ENCODE measurements around the gene GALNT10. TPM values are rescaled to one million over a fixed set of nuclear protein-coding genes. Genes with fewer than 3 reads are reported as not detected.
A peak's percentile ranks its signal among the peaks of the same experiment; 100 is the strongest.

GALNT10 gene
- total and polyA plus RNA-seq, 2 of the 4 experiments (the other 2 are of a cell fraction) = 46.2 to 67.0 TPM

DNA sequence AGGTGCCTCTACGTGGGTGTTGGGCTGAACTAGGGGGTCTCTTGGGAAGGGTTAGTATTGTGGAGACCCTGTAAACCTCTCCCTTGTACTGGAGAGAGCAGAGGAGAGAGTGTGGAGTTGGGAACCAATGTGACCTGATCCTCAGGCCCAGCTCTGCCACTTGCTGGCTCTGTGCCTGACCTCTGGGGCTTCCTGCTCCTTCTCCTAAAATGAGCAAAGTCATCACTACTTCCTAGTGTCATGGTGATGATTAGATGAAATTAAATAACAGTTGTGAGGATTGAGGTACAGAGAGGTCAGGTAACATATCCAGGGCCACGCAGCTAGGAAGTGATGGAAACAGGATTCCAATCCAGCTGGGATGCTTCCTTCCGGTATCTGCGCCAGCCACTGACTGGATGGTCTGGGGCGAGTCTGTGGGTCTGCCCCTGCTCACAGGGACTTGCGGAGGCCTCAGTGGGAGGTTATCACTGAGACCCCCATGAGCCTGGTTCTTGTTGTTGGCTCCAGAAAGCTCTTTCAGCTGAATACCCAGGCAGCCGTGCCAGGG lies 9.2 kb downstream of the GALNT10 start:
- CTCF ChIA-PET = interaction anchor here (1.1 kb wide), 1 partner anchor 206 kb away, joined by 4 read pairs; no protein-coding TSS in a partner anchor
- Histone ChIP-seq H2AFZ (replicated peaks; ENCODE audit: low read length, poor library complexity) (no peak overlapping the region), H3K4me3 (ENCODE audit: insufficient read depth, low read depth, low read length) (no peak overlapping the region), H4K5ac (ENCODE audit: low read depth, low read length) (peak overlapping the region; percentile 40), H4K91ac (ENCODE audit: insufficient read depth, low read depth, low read length) (peak overlapping the region; percentile 82), H4K20me1 (ENCODE audit: insufficient read depth, low read length) (no peaks in the 10 kb centered on the region; the same call in 1 of the 2 replicates), H3K4me1 (ENCODE audit: control insufficient read depth, insufficient read depth, low read length) (peaks cover 31% of the 10 kb centered on the region), H2AK5ac (ENCODE audit: low read depth, low read length) (peak overlapping the region; percentile 95), H3K9ac (ENCODE audit: low read depth, low read length) (no peak overlapping the region), H2BK20ac (ENCODE audit: low read depth, low read length) (peak overlapping the region; percentile 95), H3K23ac (ENCODE audit: low read depth, low read length) (peak overlapping the region; percentile 84), H4K8ac (ENCODE audit: low read depth in 2 of 2, low read length in 2 of 2) (peak overlapping the region; percentile 46 to 76; a peak in 3 of 4 replicates), H2BK120ac (ENCODE audit: low read depth, low read length) (peak overlapping the region; percentile 96), H3K18ac (ENCODE audit: low read depth, low read length) (peak overlapping the region; percentile 36), H3K9me3 (ENCODE audit: control insufficient read depth, insufficient read depth, low read length) (no peaks in the 10 kb centered on the region), H2BK5ac (ENCODE audit: low read depth, low read length, poor library complexity, severe bottlenecking) (peak overlapping the region; percentile 77), H3K56ac (ENCODE audit: extremely low read depth, insufficient read depth, low read length) (peak overlapping the region; percentile 86; the same call in 1 of the 2 replicates), H3K27me3 (ENCODE audit: control insufficient read depth, insufficient read depth, low read length) (no peaks in the 10 kb centered on the region), H3K79me1 (ENCODE audit: low read depth in 1 of 2, low read length in 2 of 2) (peaks cover 25 to 86% of the 10 kb centered on the region in 2 experiments), H3K9me1 (ENCODE audit: insufficient read depth, low read length) (peaks cover 39% of the 10 kb centered on the region), H3K4ac (ENCODE audit: low read depth, low read length) (peak overlapping the region; percentile 96), H3K4me2 (ENCODE audit: low read depth, low read length) (no peak overlapping the region), H2BK15ac (ENCODE audit: low read depth, low read length) (peak overlapping the region; percentile 59; the same call in 2 of the 3 replicates), H3K36me3 (ENCODE audit: control insufficient read depth, insufficient read depth, low read length) (peaks cover 2% of the 10 kb centered on the region; the same call in 1 of the 2 replicates), H3K14ac (replicated peaks; ENCODE audit: low read depth, low read length) (peak overlapping the region; percentile 88), H2AK9ac (replicated peaks; ENCODE audit: low read depth, low read length, poor library complexity) (peak overlapping the region; percentile 18), H3K27ac (ENCODE audit: insufficient read depth, low read length) (peak overlapping the region; percentile 71)
- dilution Hi-C loops (cut with HindIII; ENCODE audit: low sequenced_read_pairs, unreplicated experiment) (no loop called here), intact Hi-C loops (cut with micrococcal nuclease) (loop anchor here (2.0 kb wide), 1 partner anchor 77 kb away; no protein-coding TSS in a partner anchor), in situ Hi-C loops (cut with MboI; ENCODE audit: low sequenced_read_pairs) (no loop called here)
- POLR2A ChIA-PET (ENCODE audit: unreplicated experiment) = no interaction called here
- no peak for DNase-seq
- no peak for TF ChIP-seq MAFK (IDR thresholded peaks at IDR 0.05; ENCODE audit: low read depth, low read length)
- TF ChIP-seq RAD21 (IDR thresholded peaks at IDR 0.05; ENCODE audit: low read length) = no peak
- no peak for TF ChIP-seq CHD1 (IDR thresholded peaks at IDR 0.05; ENCODE audit: low read depth, low read length)
- no peak for TF ChIP-seq SMC3 (IDR thresholded peaks at IDR 0.05; ENCODE audit: low read depth, low read length)
- TF ChIP-seq RFX5 (IDR thresholded peaks at IDR 0.05; ENCODE audit: low read depth, low read length) = no peak
- TF ChIP-seq NFE2L2 (IDR thresholded peaks at IDR 0.05; ENCODE audit: low read depth, low read length) = no peak
- TF ChIP-seq, protein P1, sequence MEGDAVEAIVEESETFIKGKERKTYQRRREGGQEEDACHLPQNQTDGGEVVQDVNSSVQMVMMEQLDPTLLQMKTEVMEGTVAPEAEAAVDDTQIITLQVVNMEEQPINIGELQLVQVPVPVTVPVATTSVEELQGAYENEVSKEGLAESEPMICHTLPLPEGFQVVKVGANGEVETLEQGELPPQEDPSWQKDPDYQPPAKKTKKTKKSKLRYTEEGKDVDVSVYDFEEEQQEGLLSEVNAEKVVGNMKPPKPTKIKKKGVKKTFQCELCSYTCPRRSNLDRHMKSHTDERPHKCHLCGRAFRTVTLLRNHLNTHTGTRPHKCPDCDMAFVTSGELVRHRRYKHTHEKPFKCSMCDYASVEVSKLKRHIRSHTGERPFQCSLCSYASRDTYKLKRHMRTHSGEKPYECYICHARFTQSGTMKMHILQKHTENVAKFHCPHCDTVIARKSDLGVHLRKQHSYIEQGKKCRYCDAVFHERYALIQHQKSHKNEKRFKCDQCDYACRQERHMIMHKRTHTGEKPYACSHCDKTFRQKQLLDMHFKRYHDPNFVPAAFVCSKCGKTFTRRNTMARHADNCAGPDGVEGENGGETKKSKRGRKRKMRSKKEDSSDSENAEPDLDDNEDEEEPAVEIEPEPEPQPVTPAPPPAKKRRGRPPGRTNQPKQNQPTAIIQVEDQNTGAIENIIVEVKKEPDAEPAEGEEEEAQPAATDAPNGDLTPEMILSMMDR (conservative IDR thresholded peaks at IDR 0.05; ENCODE audit: low read depth, low read length) = no peak
- TF ChIP-seq, protein P2, sequence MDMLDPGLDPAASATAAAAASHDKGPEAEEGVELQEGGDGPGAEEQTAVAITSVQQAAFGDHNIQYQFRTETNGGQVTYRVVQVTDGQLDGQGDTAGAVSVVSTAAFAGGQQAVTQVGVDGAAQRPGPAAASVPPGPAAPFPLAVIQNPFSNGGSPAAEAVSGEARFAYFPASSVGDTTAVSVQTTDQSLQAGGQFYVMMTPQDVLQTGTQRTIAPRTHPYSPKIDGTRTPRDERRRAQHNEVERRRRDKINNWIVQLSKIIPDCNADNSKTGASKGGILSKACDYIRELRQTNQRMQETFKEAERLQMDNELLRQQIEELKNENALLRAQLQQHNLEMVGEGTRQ (IDR thresholded peaks at IDR 0.05; ENCODE audit: low read depth, low read length) = no peak
- TF ChIP-seq, protein P3, sequence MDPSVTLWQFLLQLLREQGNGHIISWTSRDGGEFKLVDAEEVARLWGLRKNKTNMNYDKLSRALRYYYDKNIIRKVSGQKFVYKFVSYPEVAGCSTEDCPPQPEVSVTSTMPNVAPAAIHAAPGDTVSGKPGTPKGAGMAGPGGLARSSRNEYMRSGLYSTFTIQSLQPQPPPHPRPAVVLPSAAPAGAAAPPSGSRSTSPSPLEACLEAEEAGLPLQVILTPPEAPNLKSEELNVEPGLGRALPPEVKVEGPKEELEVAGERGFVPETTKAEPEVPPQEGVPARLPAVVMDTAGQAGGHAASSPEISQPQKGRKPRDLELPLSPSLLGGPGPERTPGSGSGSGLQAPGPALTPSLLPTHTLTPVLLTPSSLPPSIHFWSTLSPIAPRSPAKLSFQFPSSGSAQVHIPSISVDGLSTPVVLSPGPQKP (IDR thresholded peaks at IDR 0.05; ENCODE audit: borderline replicate concordance, low read depth, low read length) = no peak
- 94% methylated on average over 5 of the region's 7 CpGs; no CpG with 5 or more reads in 1 of the 2 experiments for WGBS, 2 experiments (ENCODE audit: extremely low coverage in 2 of 2, insufficient read length in 1 of 2)
- no peak for ATAC-seq (ENCODE audit: low read depth)
- no TSS peak for BruUV-seq (replicated peaks)

Measured in IMR-90 (cell line).